ENCODE results near the gene HES4.

HES4 gene

GRCh38 chr1:1024149-1024770 is 24.4 kb upstream of the HES4 start:
- H3F3A ChIP-seq (ENCODE audit: insufficient read depth, low read length) = no peaks in the 10 kb centered on the region
- no peaks in the 10 kb centered on the region for H3K4me1 ChIP-seq (ENCODE audit: low read length)
- TF ChIP-seq EZH2 (optimal IDR thresholded peaks at IDR 0.05; ENCODE audit: low read depth, low read length) = no peak
- TF ChIP-seq EZH2phosphoT487 (IDR thresholded peaks at IDR 0.05; ENCODE audit: low read length) = no peak
- TF ChIP-seq CTCF (IDR thresholded peaks at IDR 0.05; ENCODE audit: low read length) = no peak
- no peaks in the 10 kb centered on the region for H3K9me3 ChIP-seq (replicated peaks; ENCODE audit: insufficient read depth, low read length)
- peaks cover 77% of the 10 kb centered on the region for H3K27me3 ChIP-seq (replicated peaks; ENCODE audit: insufficient read depth, low read length)
- no peaks in the 10 kb centered on the region for H3K36me3 ChIP-seq (replicated peaks; ENCODE audit: insufficient read depth, low read length)
- H3K27ac ChIP-seq (ENCODE audit: low read length) = no peak overlapping the region
- no peak overlapping the region for H3K9ac ChIP-seq (ENCODE audit: low read length)
- H3K9me2 ChIP-seq (replicated peaks; ENCODE audit: insufficient read depth, low read length) = no peaks in the 10 kb centered on the region
- H2AFZ ChIP-seq (ENCODE audit: low read length) = no peak overlapping the region
- no peak for DNase-seq
- H3K4me2 ChIP-seq (ENCODE audit: low read depth, low read length) = no peak overlapping the region
- H3K79me2 ChIP-seq (ENCODE audit: low read length) = no peaks in the 10 kb centered on the region
- no peaks in the 10 kb centered on the region for H4K20me1 ChIP-seq (ENCODE audit: insufficient read depth, low read length)
- no peak overlapping the region for H3K4me3 ChIP-seq (ENCODE audit: low read length)

GRCh38 chr1:1023700-1024099 is 23.8 kb upstream of the HES4 start:
- H3K9me2 ChIP-seq (replicated peaks; ENCODE audit: insufficient read depth, low read length) = no peaks in the 10 kb centered on the region
- no peaks in the 10 kb centered on the region for H3K4me1 ChIP-seq (ENCODE audit: low read length)
- no peak overlapping the region for H2AFZ ChIP-seq (ENCODE audit: low read length)
- H3K4me2 ChIP-seq (ENCODE audit: low read depth, low read length) = no peak overlapping the region
- H3K9me3 ChIP-seq (replicated peaks; ENCODE audit: insufficient read depth, low read length) = no peaks in the 10 kb centered on the region
- H3K36me3 ChIP-seq (replicated peaks; ENCODE audit: insufficient read depth, low read length) = no peaks in the 10 kb centered on the region
- H3K9ac ChIP-seq (ENCODE audit: low read length) = no peak overlapping the region
- no peak for DNase-seq
- H3K4me3 ChIP-seq (ENCODE audit: low read length) = no peak overlapping the region
- no peaks in the 10 kb centered on the region for H4K20me1 ChIP-seq (ENCODE audit: insufficient read depth, low read length)
- no peak overlapping the region for H3K27ac ChIP-seq (ENCODE audit: low read length)
- peaks cover 77% of the 10 kb centered on the region for H3K27me3 ChIP-seq (replicated peaks; ENCODE audit: insufficient read depth, low read length)
- H3F3A ChIP-seq (ENCODE audit: insufficient read depth, low read length) = no peaks in the 10 kb centered on the region
- TF ChIP-seq CTCF (IDR thresholded peaks at IDR 0.05; ENCODE audit: low read length) (no peak), EZH2 (optimal IDR thresholded peaks at IDR 0.05; ENCODE audit: low read depth, low read length) (no peak), EZH2phosphoT487 (IDR thresholded peaks at IDR 0.05; ENCODE audit: low read length) (no peak)
- H3K79me2 ChIP-seq (ENCODE audit: low read length) = no peaks in the 10 kb centered on the region

GRCh38 chr1:1022302-1023009 is 22.6 kb upstream of the HES4 start:
- Histone ChIP-seq H3K27ac (ENCODE audit: low read length) (no peak overlapping the region), H3K4me1 (ENCODE audit: low read length) (no peaks in the 10 kb centered on the region), H2AFZ (ENCODE audit: low read length) (no peak overlapping the region), H4K20me1 (ENCODE audit: insufficient read depth, low read length) (no peaks in the 10 kb centered on the region), H3K9me3 (replicated peaks; ENCODE audit: insufficient read depth, low read length) (no peaks in the 10 kb centered on the region), H3K27me3 (replicated peaks; ENCODE audit: insufficient read depth, low read length) (peaks cover 72% of the 10 kb centered on the region), H3K9me2 (replicated peaks; ENCODE audit: insufficient read depth, low read length) (no peaks in the 10 kb centered on the region), H3K79me2 (ENCODE audit: low read length) (no peaks in the 10 kb centered on the region), H3K36me3 (replicated peaks; ENCODE audit: insufficient read depth, low read length) (no peaks in the 10 kb centered on the region), H3K4me2 (ENCODE audit: low read depth, low read length) (no peak overlapping the region), H3F3A (ENCODE audit: insufficient read depth, low read length) (no peaks in the 10 kb centered on the region), H3K4me3 (ENCODE audit: low read length) (no peak overlapping the region), H3K9ac (ENCODE audit: low read length) (no peak overlapping the region)
- TF ChIP-seq EZH2 (optimal IDR thresholded peaks at IDR 0.05; ENCODE audit: low read depth, low read length) = no peak
- no peak for TF ChIP-seq CTCF (IDR thresholded peaks at IDR 0.05; ENCODE audit: low read length)
- TF ChIP-seq EZH2phosphoT487 (IDR thresholded peaks at IDR 0.05; ENCODE audit: low read length) = no peak
- DNase-seq = no peak

Data from MM.1S (cell line).